ENCODE results near the gene RNF215. TPM values are rescaled to one million over a fixed set of nuclear protein-coding genes. Genes with fewer than 3 reads are reported as not detected.

Gene RNF215
- total and polyA plus RNA-seq, 2 of the 13 experiments (the other 11 are each of a cell fraction or from before 2014, with no cell fraction given) = 5.3 to 6.1 TPM

DNA sequence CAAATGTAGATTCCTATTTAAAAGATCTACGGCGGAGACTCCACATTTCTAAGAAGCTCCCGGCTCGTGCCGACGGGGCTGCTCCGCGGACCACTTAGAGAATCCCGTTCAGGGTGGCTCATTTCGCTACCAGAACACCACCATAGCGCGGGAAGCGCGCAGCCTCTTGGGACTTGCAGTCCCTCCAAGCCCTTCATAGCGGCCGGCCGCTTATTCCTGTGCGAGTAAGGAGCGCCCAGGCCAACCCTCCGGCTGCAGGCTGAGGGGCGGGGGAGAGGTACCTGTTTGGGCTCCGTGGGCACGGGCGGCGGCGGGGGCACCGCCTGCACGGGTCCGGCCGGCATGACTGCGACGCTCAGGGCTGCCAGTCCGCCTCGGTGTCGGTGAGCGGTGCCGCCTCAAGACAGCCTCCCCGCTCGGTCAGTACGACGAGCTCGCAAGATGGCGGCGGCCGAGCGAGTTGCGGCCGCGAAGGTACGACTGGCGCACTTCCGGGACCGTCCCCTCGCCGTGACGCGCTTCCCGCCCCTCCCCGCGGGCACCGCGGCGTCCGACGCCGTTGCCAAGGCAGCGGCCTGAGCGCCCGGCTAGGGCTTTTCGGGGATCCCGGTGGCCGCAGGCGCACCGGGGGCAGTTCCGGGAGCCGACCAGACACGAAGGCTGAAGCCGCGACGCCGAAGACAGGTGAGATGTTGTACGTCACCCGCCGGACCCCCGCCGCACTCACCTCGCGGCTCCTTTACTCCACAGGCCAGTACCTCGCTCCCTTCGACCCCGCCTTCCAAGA, 30.6 kb downstream of the RNF215 start, which contains the start of the genes CCDC157 and SF3A1 (continued):
- TF ChIP-seq, protein P1, sequence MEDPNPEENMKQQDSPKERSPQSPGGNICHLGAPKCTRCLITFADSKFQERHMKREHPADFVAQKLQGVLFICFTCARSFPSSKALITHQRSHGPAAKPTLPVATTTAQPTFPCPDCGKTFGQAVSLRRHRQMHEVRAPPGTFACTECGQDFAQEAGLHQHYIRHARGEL (CRISPR knock-in tag; IDR thresholded peaks at IDR 0.05) = no peak
- TF ChIP-seq BORCS8-MEF2B (CRISPR knock-in tag; IDR thresholded peaks at IDR 0.05) (no peak), ZNF17 (CRISPR knock-in tag; IDR thresholded peaks at IDR 0.05) (no peak), ZBTB42 (CRISPR knock-in tag; IDR thresholded peaks at IDR 0.05) (no peak), ATF7 (IDR thresholded peaks at IDR 0.05) (no peak), ATF7 (CRISPR knock-in tag; IDR thresholded peaks at IDR 0.05) (no peak; the same call in 1 of the 2 replicates), ZNF431 (CRISPR knock-in tag; IDR thresholded peaks at IDR 0.05; ENCODE audit: borderline replicate concordance, low read depth) (0 out of 2 replicates have a peak, but pooled peaks have one; percentile 36), ZNF138 (CRISPR knock-in tag; IDR thresholded peaks at IDR 0.05; ENCODE audit: low read depth) (peak; percentile 95), SRF (IDR thresholded peaks at IDR 0.05; ENCODE audit: low read depth, low read length) (no peak), MTF2 (CRISPR knock-in tag; IDR thresholded peaks at IDR 0.05; ENCODE audit: borderline replicate concordance) (no peak), SRY (CRISPR knock-in tag; IDR thresholded peaks at IDR 0.05) (peak; percentile 35; the same call in 1 of the 2 replicates), PAWR (CRISPR knock-in tag; IDR thresholded peaks at IDR 0.05; ENCODE audit: borderline replicate concordance) (no peak), ZBTB38 (CRISPR knock-in tag; IDR thresholded peaks at IDR 0.05) (peak; percentile 78), ZNF44 (CRISPR knock-in tag; IDR thresholded peaks at IDR 0.05) (no peak), IKZF1 (IDR thresholded peaks at IDR 0.05) (no peak), NAIF1 (CRISPR knock-in tag; IDR thresholded peaks at IDR 0.05; ENCODE audit: borderline replicate concordance) (no peak), MXD4 (CRISPR knock-in tag; IDR thresholded peaks at IDR 0.05) (peak; percentile 65), ZNF547 (CRISPR knock-in tag; IDR thresholded peaks at IDR 0.05) (peak; percentile 82; the same call in 1 of the 2 replicates)
- TF ChIP-seq, protein P2, sequence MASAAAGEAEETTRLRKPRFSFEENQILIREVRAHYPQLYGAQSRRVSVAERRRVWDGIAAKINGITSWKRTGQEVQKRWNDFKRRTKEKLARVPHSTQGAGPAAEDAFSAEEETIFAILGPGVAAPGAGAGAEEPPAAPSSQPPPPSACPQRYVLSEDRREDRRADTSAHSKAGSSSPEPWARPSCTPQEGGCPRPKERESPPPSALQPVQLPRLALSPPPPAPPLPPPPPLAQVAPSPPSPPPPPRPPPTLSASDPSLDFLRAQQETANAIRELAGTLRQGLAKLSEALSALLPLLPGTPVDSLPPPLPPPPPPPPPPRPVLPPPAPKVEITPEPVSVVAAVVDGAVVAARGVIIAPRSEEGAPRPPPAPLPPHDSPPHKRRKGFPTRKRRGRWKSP (CRISPR knock-in tag; IDR thresholded peaks at IDR 0.05) = peak; percentile 66
- TF ChIP-seq, protein P3, sequence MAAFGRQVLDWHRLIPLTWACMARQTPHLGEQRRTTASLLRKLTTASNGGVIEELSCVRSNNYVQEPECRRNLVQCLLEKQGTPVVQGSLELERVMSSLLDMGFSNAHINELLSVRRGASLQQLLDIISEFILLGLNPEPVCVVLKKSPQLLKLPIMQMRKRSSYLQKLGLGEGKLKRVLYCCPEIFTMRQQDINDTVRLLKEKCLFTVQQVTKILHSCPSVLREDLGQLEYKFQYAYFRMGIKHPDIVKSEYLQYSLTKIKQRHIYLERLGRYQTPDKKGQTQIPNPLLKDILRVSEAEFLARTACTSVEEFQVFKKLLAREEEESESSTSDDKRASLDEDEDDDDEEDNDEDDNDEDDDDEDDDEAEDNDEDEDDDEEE (CRISPR knock-in tag; IDR thresholded peaks at IDR 0.05) = peak; percentile 49
- TF ChIP-seq, protein P4, sequence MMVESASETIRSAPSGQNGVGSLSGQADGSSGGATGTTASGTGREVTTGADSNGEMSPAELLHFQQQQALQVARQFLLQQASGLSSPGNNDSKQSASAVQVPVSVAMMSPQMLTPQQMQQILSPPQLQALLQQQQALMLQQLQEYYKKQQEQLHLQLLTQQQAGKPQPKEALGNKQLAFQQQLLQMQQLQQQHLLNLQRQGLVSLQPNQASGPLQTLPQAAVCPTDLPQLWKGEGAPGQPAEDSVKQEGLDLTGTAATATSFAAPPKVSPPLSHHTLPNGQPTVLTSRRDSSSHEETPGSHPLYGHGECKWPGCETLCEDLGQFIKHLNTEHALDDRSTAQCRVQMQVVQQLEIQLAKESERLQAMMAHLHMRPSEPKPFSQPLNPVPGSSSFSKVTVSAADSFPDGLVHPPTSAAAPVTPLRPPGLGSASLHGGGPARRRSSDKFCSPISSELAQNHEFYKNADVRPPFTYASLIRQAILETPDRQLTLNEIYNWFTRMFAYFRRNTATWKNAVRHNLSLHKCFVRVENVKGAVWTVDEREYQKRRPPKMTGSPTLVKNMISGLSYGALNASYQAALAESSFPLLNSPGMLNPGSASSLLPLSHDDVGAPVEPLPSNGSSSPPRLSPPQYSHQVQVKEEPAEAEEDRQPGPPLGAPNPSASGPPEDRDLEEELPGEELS (CRISPR knock-in tag; IDR thresholded peaks at IDR 0.05) = no peak
- TF ChIP-seq, protein P5, sequence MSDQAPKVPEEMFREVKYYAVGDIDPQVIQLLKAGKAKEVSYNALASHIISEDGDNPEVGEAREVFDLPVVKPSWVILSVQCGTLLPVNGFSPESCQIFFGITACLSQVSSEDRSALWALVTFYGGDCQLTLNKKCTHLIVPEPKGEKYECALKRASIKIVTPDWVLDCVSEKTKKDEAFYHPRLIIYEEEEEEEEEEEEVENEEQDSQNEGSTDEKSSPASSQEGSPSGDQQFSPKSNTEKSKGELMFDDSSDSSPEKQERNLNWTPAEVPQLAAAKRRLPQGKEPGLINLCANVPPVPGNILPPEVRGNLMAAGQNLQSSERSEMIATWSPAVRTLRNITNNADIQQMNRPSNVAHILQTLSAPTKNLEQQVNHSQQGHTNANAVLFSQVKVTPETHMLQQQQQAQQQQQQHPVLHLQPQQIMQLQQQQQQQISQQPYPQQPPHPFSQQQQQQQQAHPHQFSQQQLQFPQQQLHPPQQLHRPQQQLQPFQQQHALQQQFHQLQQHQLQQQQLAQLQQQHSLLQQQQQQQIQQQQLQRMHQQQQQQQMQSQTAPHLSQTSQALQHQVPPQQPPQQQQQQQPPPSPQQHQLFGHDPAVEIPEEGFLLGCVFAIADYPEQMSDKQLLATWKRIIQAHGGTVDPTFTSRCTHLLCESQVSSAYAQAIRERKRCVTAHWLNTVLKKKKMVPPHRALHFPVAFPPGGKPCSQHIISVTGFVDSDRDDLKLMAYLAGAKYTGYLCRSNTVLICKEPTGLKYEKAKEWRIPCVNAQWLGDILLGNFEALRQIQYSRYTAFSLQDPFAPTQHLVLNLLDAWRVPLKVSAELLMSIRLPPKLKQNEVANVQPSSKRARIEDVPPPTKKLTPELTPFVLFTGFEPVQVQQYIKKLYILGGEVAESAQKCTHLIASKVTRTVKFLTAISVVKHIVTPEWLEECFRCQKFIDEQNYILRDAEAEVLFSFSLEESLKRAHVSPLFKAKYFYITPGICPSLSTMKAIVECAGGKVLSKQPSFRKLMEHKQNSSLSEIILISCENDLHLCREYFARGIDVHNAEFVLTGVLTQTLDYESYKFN (CRISPR knock-in tag; conservative IDR thresholded peaks at IDR 0.05) = 0 out of 2 replicates have a peak, but pooled peaks have one; percentile 24
